HG03039 (cell line): ENCODE measurements around the gene SLC4A3.

Source experiments
- ATAC-seq: cut with Tn5 transposase; IDR thresholded peaks from one replicate; pipeline ENCODE4 v1.9.1; 2021; ENCODE audit warnings: mild to moderate bottlenecking, moderate library complexity; ENCODE audit not compliant: unreplicated experiment

The SLC4A3 gene

GRCh38 chr2:219632760-219633105, 5.3 kb downstream of the SLC4A3 start:
- ATAC-seq: no peak

DNA sequence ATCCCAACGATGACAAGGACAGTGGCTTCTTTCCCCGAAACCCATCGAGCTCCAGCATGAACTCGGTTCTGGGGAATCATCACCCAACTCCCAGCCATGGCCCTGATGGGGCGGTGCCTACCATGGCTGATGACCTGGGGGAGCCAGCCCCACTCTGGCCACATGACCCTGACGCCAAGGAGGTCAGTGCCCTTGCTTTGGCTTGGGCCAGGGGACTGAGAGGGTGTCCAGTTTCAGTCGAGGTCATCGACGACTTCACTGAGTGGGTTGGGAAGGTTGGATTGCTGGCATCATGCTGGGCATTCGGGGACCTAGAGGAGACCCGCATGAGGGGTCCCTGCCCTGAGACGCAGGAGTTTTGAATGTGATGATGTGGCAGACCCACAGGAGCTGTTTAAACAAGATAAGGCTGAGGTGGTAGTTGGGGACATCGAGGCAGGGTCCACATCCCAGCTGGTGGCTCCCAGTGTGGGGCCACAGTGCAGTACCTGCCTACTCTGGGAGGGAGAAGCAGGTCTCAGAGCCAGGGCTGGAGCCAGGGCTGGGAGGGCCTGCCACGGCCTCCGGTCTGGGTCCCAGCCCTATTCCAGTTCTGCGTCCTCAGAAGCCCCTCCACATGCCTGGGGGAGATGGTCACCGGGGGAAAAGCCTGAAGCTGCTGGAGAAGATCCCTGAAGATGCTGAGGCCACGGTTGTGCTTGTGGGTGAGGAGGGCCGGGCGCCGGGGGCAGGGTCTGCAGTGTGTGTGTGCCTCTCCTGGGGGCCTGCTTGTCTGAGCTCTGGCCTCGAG, 6.0 kb downstream of the SLC4A3 start:
- no peak for ATAC-seq

DNA sequence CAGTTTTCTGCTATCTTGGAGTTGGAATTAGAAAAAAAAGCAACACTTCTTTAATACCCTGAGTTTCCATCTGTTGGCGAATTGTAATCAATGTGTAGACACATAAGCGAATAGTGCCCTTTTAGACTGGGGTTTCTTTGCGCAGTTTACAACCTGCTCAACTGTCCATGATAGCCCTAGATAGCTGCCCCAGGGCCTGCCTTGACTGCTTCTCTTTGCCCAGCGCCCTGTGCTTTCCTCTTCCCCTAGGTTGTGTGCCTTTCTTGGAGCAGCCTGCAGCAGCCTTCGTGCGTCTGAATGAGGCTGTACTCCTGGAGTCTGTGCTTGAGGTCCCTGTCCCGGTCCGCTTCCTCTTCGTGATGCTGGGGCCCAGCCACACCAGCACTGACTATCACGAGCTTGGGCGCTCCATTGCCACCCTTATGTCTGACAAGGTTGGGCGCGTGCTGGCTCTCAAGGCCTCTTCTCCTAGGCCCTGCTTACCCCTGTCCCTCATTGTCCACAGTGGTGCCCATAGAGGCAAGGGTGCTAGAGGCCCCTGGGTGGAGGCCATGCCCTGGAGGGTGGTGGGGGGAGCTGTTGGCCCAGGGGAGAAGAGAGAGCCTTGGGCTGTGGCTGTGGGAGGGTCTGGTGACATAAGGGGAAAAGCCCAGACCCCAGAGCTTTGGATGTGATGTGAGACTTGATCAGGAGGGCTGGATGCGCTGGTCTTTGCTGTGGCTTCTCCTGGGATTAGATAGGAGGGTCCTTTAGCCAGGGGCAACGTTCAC, 6.9 kb downstream of the SLC4A3 start:
- no peak for ATAC-seq

DNA sequence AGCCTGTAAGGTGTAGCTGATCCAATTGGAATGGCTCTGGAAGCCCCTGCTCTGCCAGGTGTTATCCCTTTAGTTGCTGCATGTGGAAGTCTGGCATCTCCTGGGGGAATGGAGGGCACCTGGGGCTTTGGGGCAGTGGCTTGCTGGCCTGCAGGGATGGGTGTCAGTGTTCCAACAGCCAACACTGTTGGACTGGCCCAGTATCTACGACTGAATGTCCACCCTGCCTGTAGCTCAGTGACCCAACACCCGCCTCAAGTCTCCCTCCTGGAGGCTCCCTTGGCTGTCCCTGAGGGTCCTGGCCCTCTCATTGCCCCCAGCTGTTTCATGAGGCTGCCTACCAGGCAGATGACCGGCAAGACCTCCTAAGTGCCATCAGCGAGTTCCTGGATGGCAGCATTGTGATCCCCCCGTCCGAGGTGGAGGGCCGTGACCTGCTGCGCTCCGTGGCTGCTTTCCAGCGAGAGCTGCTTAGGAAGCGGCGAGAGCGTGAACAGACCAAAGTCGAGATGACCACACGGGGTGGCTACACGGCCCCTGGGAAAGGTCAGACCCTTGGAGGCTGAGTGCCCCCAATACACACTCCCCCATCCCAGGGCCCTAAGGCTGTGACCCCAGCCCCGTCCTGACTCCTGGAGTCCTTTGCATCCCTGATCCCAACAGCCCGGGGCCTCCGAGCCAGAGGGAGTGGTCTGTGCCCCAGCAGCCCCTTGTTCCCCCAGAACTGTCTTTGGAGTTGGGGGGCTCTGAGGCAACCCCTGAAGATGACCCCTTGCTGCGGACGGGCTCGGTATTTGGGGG, 7.7 kb downstream of the SLC4A3 start:
- no peak for ATAC-seq

DNA sequence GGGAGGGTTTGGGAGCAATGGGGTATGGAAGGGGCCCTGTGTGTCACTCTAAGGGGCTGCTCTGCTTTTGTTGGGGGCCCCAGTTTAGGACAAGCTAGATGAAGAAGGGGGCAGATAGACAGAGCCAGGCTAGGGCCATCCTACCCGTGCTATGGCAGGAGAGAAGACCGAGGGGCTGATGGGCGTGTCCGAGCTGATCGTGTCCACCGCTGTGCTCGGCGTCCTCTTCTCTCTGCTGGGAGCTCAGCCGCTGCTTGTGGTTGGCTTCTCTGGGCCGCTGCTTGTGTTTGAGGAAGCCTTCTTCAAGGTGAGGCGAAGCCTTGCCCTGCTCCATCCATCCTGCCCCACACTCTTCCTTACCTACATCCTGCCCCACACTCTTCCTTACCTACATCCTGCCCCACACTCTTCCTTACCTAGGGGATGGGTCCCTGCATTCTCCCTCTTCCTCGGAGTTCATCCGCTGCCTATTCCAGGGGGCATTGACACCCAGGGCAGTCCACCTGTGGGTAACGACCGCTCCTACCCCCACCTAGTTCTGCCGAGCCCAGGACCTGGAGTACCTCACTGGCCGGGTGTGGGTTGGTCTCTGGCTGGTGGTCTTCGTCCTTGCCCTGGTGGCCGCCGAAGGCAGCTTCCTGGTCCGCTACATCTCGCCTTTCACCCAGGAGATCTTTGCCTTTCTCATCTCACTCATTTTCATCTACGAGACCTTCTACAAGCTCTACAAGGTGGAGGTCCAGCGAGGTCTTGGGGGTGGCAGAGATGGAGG, 8.9 kb downstream of the SLC4A3 start:
- ATAC-seq: no peak

GRCh38 chr2:219636941-219637841, 9.8 kb downstream of the SLC4A3 start:
- ATAC-seq: no peak

DNA sequence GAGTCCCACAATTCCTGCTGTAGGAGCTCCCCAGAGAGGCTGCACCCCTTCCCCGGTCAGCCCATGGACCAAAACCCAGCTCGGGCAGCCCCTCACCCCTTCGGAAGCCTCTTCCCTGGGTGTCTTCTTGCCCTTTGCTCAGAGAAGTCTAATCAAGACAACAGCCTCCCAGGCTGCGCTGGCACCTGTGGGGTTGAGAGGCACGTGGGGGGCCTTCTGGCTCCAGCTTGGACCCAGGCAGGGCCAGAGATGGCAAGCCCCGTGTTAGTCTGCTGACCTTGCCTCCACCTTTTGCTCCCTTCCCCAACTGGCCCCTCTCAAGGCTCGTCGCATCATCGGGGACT, 10.4 kb downstream of the SLC4A3 start:
- ATAC-seq: no peak

GRCh38 chr2:219638217-219638947, 11.0 kb downstream of the SLC4A3 start:
- no peak for ATAC-seq

DNA sequence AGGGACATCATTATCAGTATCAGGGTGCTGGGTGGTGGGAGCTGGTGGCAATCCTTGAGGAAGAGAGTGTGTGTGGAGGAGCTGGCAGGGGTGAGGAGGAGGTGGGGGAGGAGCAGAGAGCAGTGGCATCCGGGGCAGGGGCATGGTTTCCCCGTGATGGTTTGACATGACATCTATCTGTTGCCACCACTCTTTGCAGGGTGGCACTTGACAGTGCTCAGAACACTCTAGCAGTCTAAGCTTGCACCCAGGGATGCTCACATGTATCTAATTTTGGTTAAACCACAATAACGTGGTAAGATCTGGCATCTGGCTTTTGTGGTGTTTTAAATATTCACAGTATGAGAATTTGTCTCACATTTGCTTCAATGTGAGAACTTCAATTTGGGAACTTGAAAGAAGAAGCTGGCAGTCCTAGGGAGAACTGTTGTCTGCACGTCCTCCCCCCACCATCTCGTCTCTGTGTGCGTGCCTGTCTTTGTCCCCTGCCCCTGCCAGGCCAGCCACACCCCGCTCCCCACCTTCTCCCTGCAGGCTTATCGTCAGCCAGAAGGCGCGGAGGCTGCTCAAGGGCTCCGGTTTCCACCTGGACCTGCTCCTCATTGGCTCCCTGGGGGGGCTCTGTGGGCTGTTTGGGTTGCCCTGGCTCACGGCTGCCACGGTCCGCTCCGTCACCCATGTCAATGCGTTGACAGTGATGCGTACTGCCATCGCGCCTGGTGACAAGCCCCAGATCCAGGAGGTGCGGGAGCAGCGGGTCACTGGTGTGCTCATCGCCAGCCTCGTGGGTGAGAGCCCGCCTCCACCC, 11.7 kb downstream of the SLC4A3 start:
- no peak for ATAC-seq

GRCh38 chr2:219641390-219642068, 14.1 kb downstream of the SLC4A3 start:
- ATAC-seq: no peak

GRCh38 chr2:219642069-219642454, 14.6 kb downstream of the SLC4A3 start:
- no peak for ATAC-seq

DNA sequence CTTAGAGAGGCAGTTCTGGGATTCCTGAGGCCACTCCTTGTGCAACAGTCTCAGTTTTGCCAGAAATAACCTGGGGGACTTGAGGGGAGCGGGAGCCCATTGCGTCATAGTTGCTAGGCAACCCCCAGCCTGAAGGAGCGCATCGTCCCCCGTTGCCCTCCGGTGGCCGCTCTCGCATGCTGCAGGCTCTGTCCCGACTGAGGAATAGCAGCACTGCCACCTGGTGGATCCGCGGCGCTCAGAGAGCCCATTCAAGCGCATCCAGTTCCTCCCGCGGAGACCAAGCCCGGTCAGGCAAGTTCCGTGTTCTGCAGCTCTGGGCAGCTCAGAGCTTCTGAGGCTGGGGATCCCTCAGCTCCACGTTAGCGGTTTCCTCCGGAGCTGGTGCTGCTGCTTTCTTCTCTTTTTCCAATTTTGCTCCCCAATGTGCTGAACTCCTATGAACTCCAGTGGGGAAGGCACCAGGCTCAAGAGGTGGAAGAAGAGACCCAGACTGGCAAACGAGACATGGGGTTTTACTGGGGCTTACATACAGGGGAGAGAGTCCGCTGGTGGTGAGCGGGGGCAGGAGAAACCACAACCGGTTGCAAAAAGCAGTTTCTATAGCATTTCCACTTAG, 15.1 kb downstream of the SLC4A3 start:
- peak; percentile 95 for ATAC-seq

GRCh38 chr2:219643084-219643473, 15.6 kb downstream of the SLC4A3 start:
- ATAC-seq: no peak

DNA sequence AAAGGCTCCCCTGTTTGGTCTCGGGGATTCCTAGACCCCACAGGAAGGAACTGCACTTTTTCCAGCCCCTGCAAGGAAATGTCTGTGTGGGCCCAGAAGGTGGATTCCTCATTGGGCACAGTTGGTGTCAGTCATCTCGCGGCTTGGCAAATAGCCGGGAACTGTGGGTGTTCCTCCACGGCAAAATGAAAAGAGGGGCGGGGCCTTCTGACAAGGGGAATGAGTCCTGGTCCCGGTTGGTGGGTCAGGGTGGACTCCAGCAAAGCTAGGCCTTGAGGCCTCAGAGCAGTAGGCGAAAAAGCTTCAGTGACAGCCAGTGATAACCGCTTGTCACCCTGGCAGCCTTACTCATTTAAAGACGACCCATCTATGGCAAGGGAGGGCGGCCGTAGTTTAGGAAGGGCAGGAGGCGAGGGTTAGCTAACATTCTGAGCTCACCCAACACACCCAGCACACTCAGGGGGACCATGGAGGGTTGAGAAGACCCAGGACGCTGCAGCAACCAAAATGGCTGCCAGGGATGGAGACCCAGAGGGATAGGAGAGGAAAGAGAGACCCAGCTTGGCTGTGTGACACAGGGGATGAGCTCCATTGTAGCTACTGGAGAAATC, 16.5 kb downstream of the SLC4A3 start:
- no peak for ATAC-seq

GRCh38 chr2:219644801-219645480, 17.5 kb downstream of the SLC4A3 start:
- ATAC-seq: no peak
